Left colon (tissue), 2 donors: Measurements from ENCODE around the gene ZBED4. TPM values are rescaled to one million over a fixed set of nuclear protein-coding genes. Genes with fewer than 3 reads are reported as not detected.

Source experiments
- ATAC-seq: fragments of 200-7000 bp; cut with Tn5 transposase; one replicate; pipeline ENCODE4 v1.9.1; 2020; ENCODE audit warnings: mild to moderate bottlenecking, moderate library complexity
- DNase-seq, 2 donors: peaks; one replicate each; pipeline ENCODE4 v3.0.0-alpha.2; 2020
- intact Hi-C, 2 donors: fragments of 100-400 bp; cut with DNase I in 1 of 2; cut with micrococcal nuclease in 1 of 2; formaldehyde crosslinking; loops; one replicate each; pipeline versions ENCODE4 v1.11.2 to v1.14.0; 2022; cut with DNase I, micrococcal nuclease
- total RNA-seq, 2 donors: library from RNA; stranded (reverse); fragmentation: NEBNext Ultra II Directional; extraction: Animal tissue kit (Norgen Biotek cat#: 25700); gene quantifications; one replicate each; pipeline ENCODE4 v1.2.1, GENCODE V29; 2021
- donor health status: DM: no; HTN: no; CAD: no.
- donor health status: DM: yes; HTN: yes; CAD: no.

The ZBED4 gene
- total RNA-seq, 2 donors from 2014 or later = 16.9 to 19.5 TPM

GRCh38 chr22:49825944-49826602, 27.6 kb upstream of the ZBED4 start:
- DNase-seq (peak; percentile 54 to 62), ATAC-seq (peak; percentile 60)
- intact Hi-C loops = no loop called here

GRCh38 chr22:49826603-49827270, 26.9 kb upstream of the ZBED4 start:
- DNase-seq (peak in 1 of 2 donors; percentile 58), ATAC-seq (peak; percentile 57)
- intact Hi-C loops = no loop called here

- no peak for DNase-seq
- ATAC-seq = peak; percentile 14
- intact Hi-C loops = no loop called here
Measured at GRCh38 chr22:49827271-49827852, 26.3 kb upstream of the ZBED4 start.

- DNase-seq (peak in 1 of 2 donors; percentile 78), ATAC-seq (peak; percentile 78)
- intact Hi-C loops = no loop called here
Measured at GRCh38 chr22:49827853-49828598, 25.6 kb upstream of the ZBED4 start, which contains the start of gene BRD1. TSS of gene BRD1 (minus strand) at chr22:49827873. CDS start at chr22:49824317, 3,556 bp downstream.

GRCh38 chr22:49828599-49828965, 25.1 kb upstream of the ZBED4 start:
- DNase-seq (peak in 1 of 2 donors; percentile 22), ATAC-seq (no peak)
- intact Hi-C loops = no loop called here

GRCh38 chr22:49829044-49829853, 24.4 kb upstream of the ZBED4 start:
- ATAC-seq (no peak), DNase-seq (no peak)
- intact Hi-C loops = no loop called here

GRCh38 chr22:49833340-49834007, 20.2 kb upstream of the ZBED4 start:
- intact Hi-C loops = no loop called here
- DNase-seq = no peak
- ATAC-seq = peak; percentile 63

GRCh38 chr22:49838771-49839717, 14.6 kb upstream of the ZBED4 start:
- intact Hi-C loops = no loop called here
- ATAC-seq (peak; percentile 27), DNase-seq (peak in 1 of 2 donors; percentile 50)

GRCh38 chr22:49845241-49845640, 8.4 kb upstream of the ZBED4 start:
- no peak for ATAC-seq
- DNase-seq = no peak
- intact Hi-C loops = no loop called here

GRCh38 chr22:49845666-49846459, 7.8 kb upstream of the ZBED4 start:
- DNase-seq (no peak), ATAC-seq (no peak)
- intact Hi-C loops = no loop called here

GRCh38 chr22:49847751-49848689, 5.6 kb upstream of the ZBED4 start:
- DNase-seq (peak in 1 of 2 donors; percentile 53), ATAC-seq (no peak)
- intact Hi-C loops = no loop called here

- DNase-seq (no peak), ATAC-seq (no peak)
- intact Hi-C loops = no loop called here
Measured at GRCh38 chr22:49848690-49849160, 4.9 kb upstream of the ZBED4 start.

- intact Hi-C loops = loop anchor here in 1 of 2 donors (10.0 kb wide), 1 partner anchor 65 kb away; the partner anchor contains the start of genes ALG12 and CRELD2
- no peak for ATAC-seq
- no peak for DNase-seq
Measured at GRCh38 chr22:49849161-49850020, 4.3 kb upstream of the ZBED4 start.
